ENCODE data around the gene MINDY4B.

DNA sequence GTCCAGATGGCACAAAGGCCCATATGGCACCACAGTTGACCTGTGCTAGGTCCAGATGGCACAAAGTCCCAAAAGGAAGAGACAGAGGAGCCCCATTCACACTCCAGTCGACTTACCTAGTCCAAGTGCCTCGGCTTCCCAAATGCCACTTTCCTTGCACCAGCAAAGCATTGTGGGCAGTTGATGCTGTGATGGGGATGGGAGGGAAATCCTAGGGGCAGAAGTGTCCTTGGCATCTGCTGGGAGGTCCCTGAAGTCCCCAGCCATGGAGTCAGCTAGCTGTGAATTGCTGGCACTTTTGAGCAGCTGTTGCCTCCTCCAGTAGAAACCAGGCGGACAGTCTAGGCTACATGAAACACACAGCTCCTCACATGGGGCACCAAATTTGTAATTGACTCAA lies 82.0 kb downstream of the MINDY4B start:
- TF ChIP-seq POLR2A (IDR thresholded peaks at IDR 0.05; ENCODE audit: low read depth, low read length), result no peak
- TF ChIP-seq, protein P1, sequence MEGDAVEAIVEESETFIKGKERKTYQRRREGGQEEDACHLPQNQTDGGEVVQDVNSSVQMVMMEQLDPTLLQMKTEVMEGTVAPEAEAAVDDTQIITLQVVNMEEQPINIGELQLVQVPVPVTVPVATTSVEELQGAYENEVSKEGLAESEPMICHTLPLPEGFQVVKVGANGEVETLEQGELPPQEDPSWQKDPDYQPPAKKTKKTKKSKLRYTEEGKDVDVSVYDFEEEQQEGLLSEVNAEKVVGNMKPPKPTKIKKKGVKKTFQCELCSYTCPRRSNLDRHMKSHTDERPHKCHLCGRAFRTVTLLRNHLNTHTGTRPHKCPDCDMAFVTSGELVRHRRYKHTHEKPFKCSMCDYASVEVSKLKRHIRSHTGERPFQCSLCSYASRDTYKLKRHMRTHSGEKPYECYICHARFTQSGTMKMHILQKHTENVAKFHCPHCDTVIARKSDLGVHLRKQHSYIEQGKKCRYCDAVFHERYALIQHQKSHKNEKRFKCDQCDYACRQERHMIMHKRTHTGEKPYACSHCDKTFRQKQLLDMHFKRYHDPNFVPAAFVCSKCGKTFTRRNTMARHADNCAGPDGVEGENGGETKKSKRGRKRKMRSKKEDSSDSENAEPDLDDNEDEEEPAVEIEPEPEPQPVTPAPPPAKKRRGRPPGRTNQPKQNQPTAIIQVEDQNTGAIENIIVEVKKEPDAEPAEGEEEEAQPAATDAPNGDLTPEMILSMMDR (conservative IDR thresholded peaks at IDR 0.05; ENCODE audit: low read depth, low read length), result no peak
- TF ChIP-seq CEBPB (IDR thresholded peaks at IDR 0.05; ENCODE audit: low read depth, low read length), result no peak
- no peak for TF ChIP-seq FOS (IDR thresholded peaks at IDR 0.05; ENCODE audit: low read depth, low read length)
- TF ChIP-seq, protein P2, sequence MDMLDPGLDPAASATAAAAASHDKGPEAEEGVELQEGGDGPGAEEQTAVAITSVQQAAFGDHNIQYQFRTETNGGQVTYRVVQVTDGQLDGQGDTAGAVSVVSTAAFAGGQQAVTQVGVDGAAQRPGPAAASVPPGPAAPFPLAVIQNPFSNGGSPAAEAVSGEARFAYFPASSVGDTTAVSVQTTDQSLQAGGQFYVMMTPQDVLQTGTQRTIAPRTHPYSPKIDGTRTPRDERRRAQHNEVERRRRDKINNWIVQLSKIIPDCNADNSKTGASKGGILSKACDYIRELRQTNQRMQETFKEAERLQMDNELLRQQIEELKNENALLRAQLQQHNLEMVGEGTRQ (IDR thresholded peaks at IDR 0.05; ENCODE audit: low read depth, low read length), result no peak
- TF ChIP-seq MXI1 (IDR thresholded peaks at IDR 0.05; ENCODE audit: borderline replicate concordance, low read depth, low read length), result no peak
